HG03159 (cell line): Measurements from ENCODE around the gene MFAP3L.
"Not testable (repeated sequence)": the region's sequence is repeated elsewhere in the genome, so short reads cannot be mapped to it uniquely, and the experiment has no call there.

Source experiments
- ATAC-seq: cut with Tn5 transposase; IDR thresholded peaks from one replicate; pipeline ENCODE4 v1.9.1; 2021; ENCODE audit warnings: mild to moderate bottlenecking, moderate library complexity; ENCODE audit not compliant: unreplicated experiment

Gene MFAP3L

DNA sequence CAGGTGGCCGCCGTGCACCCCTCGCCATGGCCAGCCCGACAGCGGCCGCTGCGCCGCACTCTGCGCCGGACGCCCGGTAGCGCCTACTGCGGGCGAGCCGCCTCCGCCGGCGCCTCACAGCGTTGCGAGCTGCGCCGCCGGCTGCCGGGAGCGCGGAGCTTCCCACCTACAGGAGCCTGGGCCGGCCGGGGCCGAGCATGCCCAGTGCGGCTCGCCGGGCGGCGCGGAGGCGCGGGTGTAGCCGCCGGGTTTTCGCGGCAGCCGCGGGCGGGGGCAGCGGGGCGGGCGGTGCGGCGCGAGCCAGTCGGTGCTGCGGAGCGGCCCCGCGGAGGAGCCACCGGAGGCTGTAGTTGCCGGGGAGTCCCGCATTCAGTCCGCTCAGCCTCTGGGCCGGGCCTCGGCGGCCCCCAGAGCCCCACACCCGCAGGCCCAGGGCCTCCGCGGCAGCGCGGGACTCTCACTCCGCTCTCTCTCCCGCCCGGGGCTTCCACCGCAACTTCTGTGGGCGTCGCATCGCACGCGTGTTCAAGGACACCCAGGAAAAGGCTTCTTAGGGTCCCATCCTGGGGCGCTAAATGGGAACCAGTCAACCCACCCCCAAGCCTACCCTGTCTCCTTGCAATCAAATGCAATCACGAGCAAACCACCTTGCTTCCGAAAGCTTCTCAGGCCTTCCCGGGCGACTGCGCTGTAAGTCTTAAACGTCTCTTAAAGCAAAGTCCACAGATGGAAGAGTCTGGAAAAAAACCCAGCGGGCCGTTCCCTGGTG lies at the start of gene MFAP3L:
Gene MFAP3L (minus strand): TSS at position 143 of the 769 bp plus-strand sequence. CDS start 20,518 bp downstream, outside the sequence.
- ATAC-seq: peak; percentile 74

DNA sequence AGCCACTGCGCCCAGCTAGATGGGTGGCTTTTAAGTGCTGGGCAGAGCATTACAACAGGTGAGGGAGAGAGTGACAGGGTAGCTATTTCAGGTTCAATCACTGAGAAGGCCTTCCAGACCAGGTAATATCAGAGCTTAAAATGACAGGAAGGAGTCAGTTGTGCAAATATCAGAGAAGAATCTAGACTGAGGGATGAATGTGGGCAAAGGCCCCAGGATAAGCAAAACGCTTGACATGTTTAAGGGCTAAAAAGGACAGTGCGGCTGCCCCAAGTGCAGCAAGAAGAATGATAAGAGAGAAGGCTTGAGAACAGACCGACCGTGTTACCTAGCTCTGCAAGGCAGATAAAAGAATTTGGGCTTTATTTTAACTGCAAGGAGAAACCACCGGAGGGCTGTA lies 45.0 kb upstream of the MFAP3L start:
- no peak for ATAC-seq

- no peak for ATAC-seq
Measured at GRCh38 chr4:170068438-170069128, 42.4 kb upstream of the MFAP3L start.

- no peak for ATAC-seq
Measured at GRCh38 chr4:170059421-170059820, 33.2 kb upstream of the MFAP3L start.

DNA sequence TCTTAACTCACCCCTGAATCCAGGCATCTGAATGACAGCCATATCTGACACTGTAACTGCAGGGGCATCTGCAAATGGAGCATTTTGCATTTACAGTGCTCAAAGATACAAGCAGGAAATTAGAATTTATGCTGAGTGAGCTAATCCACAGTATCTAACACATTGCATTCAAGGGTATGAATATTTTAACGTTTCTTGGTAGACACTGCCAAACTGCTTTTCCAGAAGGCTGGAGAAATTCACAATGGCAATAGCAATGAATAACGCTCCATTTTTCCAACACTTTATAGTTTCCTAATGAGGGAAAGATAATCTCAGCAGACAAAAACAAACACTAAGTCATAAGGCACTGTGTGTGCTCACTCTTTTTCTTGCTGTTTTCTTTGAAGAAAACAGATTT lies 32.6 kb upstream of the MFAP3L start:
- no peak for ATAC-seq

DNA sequence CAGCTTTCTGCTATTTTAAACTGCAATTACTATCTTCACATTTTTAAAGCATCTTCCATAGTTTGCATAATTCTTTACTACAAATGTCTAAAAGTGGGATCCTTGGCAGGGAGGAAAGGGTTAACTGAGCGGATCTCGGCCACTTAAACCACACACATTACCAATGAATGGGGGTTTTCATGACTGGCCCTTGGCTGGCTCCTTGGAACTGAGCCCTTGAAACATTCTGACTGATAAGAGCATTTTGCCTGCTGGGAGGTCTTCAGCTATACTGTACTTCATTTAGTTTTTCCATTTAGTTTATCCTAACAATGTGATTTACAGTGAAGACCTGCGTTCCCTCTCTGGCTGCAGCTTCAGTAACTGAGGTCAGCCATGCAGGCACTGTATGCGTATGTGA lies 31.7 kb upstream of the MFAP3L start:
- no peak for ATAC-seq

DNA sequence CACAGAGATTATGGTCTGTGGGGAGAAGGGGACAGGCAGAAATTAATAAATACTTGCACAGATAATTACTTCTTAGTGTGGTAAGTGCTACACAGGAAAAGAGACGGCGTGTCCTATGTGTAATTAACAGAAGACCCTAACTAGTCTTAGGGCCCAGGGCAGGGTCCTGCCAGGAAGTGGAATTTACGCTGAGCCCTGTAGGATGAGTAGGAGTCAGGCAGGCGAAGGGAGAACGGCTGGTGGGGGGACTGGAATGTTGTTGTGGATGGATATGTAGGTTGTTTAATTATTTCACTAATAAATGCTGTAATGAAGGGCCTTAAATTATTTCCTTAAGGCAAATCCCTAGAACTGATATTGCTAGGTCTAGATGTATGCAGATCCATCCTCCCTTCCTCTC lies 26.7 kb upstream of the MFAP3L start:
- ATAC-seq: no peak

DNA sequence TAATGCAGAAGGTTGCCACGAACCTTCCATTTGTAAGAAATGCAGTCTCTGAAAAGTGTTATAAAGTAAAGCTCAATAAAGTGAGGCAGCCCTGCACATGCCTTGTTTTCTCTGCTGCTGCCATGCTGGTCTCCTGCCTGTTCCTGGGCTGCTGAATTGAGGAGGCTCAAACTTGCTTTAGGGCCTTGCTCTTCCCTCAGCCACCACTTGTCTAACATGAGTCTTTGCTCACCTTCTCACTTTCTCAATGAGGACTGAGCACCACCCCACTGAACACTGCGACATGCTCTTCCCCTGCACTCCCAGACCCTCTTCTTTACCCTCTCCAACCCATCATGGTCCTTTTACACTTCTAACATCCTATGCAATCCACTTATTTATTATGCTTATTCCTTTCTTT lies 25.2 kb upstream of the MFAP3L start:
- no peak for ATAC-seq

DNA sequence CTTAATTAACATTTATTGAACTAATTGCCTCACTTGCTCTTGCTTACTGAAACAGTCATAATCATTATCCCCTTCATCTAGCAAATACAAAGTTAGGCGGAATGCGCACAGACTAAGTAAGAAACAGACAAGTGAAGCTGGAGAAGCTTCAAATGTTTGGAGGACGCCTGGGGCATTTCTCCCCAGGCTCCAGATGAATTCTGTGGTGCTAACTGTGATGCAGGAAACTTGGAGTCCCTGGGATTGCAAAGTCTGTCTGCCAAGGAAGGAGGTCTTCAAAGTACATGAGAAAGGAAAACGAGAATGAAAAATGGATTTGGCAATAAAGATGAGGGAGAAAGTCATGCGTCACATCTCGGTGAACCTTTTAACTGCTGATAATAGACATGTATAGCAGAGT lies 23.6 kb upstream of the MFAP3L start:
- no peak for ATAC-seq

DNA sequence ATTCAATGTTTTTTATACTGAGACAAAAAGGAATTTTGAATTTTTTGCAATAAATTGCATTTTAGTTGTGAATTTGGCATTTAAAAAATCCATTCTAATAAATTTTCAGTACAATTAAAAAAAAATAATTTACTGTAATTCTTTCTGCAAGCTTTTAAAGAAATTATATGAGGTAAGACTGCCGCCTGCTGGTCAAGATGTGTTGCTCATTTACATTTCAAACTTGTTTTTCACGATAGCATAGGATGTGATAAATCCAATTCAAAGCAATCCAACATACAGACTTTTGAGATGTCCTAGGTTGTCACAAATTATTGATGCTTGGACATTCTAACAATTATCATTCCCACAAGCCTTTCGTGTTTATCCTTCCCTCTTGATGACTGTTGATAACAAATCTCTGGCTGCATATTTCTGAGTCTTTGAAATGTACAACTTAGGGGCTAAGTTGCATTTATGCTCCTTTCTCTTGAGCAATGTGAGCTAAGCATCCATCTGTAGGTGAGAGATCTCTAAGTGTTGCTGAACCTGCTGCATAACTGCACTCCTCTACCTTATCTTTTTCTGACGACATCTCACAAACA lies 21.7 kb upstream of the MFAP3L start:
- peak; percentile 64 for ATAC-seq

DNA sequence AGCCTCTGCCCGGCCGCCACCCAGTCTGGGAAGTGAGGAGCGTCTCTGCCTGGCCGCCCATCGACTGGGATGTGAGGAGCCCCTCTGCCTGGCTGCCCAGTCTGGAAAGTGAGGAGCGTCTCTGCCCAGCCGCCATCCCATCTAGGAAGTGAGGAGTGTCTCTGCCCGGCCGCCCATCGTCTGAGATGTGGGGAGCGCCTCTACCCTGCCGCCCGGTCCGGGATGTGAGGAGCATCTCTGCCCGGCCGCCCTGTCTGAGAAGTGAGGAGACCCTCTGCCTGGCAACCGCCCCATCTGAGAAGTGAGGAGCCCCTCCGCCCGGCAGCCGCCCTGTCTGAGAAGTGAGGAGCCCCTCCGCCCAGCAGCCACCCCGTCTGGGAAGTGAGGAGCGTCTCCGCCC lies 20.0 kb upstream of the MFAP3L start:
- ATAC-seq: not testable (repeated sequence)

- ATAC-seq: no peak
Measured at GRCh38 chr4:170040031-170040680, 14.0 kb upstream of the MFAP3L start.

GRCh38 chr4:170038769-170039168 lies 12.6 kb upstream of the MFAP3L start:
- ATAC-seq: no peak

DNA sequence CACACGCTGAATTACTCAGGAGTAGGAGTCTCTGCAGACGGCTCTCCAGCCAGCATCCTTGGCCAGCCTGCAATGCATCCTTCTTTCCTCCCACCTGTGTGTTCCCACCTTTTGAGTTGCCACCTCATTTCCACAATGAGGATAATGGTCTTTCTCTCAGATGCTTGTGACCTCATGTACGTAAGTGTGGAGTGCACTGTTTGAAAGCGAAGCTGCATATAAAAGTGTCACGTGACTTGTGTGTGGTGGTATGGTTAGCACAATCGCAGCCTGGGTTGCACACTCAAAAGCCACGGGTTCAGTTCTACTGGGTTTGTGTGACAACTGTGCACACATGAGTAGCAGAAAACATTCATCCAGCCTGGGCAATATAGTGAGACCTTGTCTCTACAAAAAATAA lies 12.0 kb upstream of the MFAP3L start:
- ATAC-seq: no peak

GRCh38 chr4:170037481-170037880 lies 11.3 kb upstream of the MFAP3L start:
- ATAC-seq: no peak

- ATAC-seq: no peak
Measured at GRCh38 chr4:170035845-170036244, 9.7 kb upstream of the MFAP3L start.

DNA sequence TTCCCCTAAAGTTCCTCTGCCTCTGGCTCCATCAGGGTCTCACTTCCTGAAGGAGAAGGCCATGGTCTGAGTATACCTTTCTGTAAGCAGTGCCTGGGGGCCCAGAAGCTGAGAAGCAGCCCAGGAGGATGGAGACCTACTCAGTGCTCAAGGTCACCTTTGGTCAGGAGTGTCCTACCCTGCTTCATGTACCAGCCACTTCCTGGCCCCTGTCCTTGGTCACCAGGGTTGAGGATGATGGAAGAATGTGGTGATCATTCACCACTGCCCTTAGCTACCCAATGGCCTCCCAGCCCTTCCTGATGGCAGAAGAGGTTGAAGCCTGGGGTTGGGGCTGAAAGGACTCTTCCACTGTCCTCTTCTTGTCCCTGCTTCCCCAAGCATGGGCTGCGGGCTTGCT lies 9.0 kb upstream of the MFAP3L start:
- ATAC-seq: no peak

GRCh38 chr4:170033999-170034398 lies 7.8 kb upstream of the MFAP3L start:
- ATAC-seq: no peak

GRCh38 chr4:170030121-170030520 lies 3.9 kb upstream of the MFAP3L start:
- no peak for ATAC-seq

DNA sequence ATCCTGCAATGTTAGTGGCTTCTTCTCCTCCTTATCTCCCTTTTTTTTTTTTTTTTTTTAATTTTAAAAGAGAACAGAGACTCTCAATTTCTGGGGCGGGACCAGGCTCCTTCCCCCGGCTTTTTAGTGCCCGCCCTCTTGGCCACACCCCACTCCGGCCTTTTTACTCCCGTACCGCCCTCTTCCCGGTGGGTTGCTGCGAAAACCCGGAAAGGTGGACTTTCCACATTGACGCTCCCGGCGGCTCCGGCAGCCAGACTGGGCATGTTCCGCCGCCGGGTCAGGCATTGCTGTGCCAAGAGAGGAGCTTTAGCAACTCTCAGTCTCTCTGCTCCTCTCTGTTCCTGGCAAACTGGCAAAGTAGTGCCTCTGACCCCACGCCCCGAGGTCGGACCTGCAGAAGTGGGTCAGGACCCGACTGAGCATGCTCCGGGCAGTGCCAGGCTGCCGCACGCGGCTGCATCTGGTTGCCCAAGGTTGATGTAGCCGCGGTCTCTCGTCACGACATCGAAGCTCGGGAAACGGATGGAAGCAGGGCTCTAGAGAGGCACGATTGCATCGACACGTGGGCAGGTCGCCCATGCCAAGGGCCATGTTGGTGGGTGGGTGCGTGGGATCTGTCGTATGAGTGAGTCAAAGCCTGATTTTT lies 1.1 kb upstream of the MFAP3L start:
- peak; percentile 77 for ATAC-seq
